HG03432 (cell line): Measurements from ENCODE around the gene L2HGDH.
A peak's percentile ranks its signal among the peaks of the same experiment; 100 is the strongest.
"Not testable (repeated sequence)": the region's sequence is repeated elsewhere in the genome, so short reads cannot be mapped to it uniquely, and the experiment has no call there.

Experiments
- ATAC-seq: cut with Tn5 transposase; IDR thresholded peaks from one replicate; pipeline ENCODE4 v1.9.1; 2021; ENCODE audit warnings: mild to moderate bottlenecking, moderate library complexity; ENCODE audit not compliant: unreplicated experiment

The L2HGDH gene

GRCh38 chr14:50311972-50312733 is at the start of gene L2HGDH, which contains the start of gene DMAC2L:
L2HGDH (minus strand) TSS chr14:50312229; CDS start chr14:50312150, 79 bp downstream.
DMAC2L (plus strand) TSS chr14:50312324; CDS start chr14:50321488, 9,164 bp downstream.
- peak; percentile 96 for ATAC-seq

- ATAC-seq = no peak
Observed at GRCh38 chr14:50360851-50361250, 48.8 kb upstream of the L2HGDH start.

DNA sequence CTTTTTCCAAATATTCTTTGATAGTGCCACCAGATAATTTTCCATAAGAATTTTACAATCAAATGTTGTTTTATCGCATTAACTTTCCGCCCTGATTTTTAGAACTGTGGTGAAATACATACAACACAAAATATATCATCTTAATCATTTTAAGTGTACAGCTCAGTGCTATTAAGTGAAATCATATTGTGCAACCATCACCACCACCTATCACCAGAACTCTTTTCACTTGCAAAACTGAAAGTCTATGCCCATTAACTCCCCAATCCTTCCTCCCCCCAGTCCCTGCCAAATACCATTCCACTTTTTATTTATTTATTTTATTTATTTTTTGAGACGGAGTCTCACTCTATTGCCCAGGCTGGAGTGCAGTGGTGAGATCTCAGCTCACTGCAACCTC is 48.1 kb upstream of the L2HGDH start:
- no peak for ATAC-seq

DNA sequence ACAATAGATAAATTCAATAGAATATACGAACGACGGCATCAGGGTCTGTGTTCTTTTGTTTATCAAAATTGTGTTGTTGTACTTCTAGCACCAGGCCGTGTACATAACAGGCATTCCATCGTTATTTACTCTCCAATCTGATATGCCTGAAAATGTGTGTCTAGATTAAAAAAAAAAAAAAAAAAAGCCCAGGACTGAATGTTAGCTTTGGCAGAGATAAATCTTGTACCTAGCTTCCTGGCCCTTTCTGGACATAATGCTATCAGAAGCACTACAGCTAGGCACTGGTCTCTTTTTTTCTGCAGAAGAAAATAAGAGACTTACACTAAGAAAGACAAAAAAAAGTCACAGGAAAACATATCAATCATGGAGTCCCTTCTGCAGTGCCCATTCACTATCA is 47.6 kb upstream of the L2HGDH start:
- ATAC-seq = no peak

- no peak for ATAC-seq
Observed at GRCh38 chr14:50357753-50358395, 45.8 kb upstream of the L2HGDH start.

GRCh38 chr14:50357124-50357523 is 45.1 kb upstream of the L2HGDH start:
- ATAC-seq = no peak

- ATAC-seq = not testable (repeated sequence)
Observed at GRCh38 chr14:50356283-50356682, 44.3 kb upstream of the L2HGDH start.

DNA sequence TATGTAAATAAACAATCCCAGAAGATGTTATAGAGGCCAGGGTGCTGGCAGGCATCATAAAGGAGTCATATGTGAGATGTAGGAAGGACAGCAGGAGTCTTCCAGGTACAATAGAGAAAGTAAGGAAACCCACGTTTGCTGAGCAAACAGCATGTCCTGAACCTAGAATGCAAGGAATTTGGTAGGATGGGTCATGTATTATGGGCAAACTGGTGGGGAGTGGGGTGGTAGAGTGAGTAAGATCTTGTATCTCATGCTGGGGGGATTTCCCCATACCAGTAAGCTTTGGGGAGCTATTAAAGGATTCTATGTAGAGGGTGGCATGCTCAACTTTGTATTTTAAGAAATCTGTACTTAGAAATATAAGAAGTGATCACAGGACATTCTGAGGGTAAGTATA is 43.7 kb upstream of the L2HGDH start:
- no peak for ATAC-seq

GRCh38 chr14:50354527-50354926 is 42.5 kb upstream of the L2HGDH start:
- ATAC-seq = no peak

DNA sequence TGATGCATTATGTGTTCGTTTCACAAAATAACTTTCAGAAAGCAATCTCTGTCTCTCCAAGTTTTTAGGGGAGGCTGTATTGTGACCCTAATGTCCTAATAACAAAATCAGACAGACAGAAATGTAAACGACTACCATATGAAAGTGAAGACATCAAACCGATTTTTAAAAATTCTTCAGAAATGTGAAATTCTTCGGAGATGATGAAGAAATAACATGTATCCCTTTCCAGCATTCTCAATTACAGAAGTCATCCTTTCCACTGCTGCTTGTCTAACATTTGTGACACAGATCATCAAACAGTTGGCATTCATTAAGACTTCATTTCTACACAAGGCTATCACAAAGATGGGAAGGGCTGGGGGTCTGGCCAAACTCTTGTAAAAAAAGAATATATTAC is 41.1 kb upstream of the L2HGDH start:
- no peak for ATAC-seq

DNA sequence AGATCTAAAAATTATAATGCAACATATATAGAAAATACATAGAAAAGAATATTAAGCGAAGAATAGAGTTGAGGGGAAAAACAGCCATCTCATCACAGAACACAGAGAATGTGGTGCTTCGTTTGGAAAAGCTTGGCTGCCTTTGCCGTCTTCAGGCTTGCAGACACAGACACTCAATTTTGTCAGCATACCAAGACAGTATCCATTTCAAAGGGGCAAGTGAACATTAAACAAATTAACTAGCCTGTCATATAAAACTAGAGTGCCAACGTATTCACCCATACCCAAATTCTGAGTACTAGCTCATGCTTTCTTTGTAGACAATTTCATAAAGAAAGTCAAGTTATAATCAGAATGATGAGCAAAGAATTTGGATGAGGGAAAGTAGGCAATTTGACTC is 40.6 kb upstream of the L2HGDH start:
- ATAC-seq = no peak

DNA sequence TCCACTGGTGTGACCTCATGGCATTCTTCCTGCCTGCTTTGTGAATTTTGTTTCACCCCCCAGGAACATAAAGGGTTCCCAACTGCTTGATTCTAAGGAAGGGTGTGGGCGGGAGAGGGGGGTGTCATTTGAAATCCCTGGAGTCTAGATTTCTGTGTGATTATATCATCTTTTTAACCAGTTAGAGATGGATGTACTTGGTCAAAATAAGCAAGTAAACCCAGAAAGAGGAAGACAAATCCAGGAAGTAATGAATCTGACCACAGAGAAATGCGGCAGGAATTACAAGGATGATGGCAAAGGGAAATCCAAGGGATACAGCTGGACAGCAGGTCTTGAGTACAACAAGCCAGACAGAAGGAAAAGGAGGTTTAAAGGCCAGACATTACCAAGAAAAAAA is 38.9 kb upstream of the L2HGDH start:
- ATAC-seq = no peak

GRCh38 chr14:50348933-50349332 is 36.9 kb upstream of the L2HGDH start:
- no peak for ATAC-seq

- no peak for ATAC-seq
Observed at GRCh38 chr14:50347521-50347920, 35.5 kb upstream of the L2HGDH start.

- ATAC-seq = no peak
Observed at GRCh38 chr14:50345846-50346422, 33.9 kb upstream of the L2HGDH start.

- ATAC-seq = no peak
Observed at GRCh38 chr14:50344876-50345563, 33.0 kb upstream of the L2HGDH start.

DNA sequence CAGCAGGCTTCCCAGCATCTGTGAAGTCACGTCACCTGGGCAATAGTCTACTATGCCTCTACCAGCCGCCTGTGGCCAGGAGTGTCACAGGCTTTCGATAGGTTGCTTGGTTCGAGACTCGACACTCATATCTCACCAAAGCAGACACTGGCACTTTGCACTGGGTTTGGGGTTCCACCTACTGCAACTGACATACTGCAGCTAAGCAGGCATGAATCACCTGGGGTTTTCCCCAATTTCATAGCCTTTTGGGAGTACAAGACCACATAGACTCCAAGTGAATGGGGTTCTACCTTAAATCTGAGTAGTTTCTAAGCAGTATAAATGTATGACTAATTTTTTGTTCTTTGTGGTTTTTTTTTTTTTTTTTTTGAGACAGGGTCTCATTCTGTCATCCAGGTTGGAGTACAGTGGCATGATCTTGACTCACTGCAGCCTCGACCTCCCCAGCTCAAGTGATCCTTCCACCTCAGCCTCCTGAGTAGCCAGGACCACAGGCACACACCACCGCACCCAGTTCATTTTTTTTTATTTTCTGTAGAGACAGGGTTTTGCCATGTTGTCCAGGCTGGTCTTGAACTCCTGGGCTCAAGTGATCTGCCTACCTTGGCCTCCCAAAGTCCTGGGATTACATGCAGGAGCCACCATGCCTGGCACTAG is 32.2 kb upstream of the L2HGDH start:
- ATAC-seq = peak; percentile 90

GRCh38 chr14:50343434-50343833 is 31.4 kb upstream of the L2HGDH start:
- ATAC-seq = no peak

GRCh38 chr14:50342221-50343078 is 30.4 kb upstream of the L2HGDH start:
- ATAC-seq = peak; percentile 60

DNA sequence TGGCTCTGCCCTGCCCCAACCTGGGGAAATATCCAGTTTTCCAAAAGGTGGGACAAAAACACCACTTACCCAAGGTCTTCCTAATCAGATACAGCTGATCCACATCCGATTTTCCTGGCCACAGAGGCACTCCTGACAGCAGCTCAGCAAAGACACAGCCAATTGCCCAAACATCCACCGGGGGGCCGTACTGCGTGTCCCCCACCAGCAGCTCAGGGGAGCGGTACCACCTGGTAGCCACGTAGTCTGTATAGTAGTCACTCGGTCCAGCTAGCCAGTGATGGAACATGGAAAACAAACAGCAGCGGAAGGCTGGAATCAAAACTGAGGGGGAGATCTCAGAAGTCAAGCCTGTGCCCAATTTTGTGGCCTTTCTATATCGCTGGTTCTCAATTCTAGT is 28.9 kb upstream of the L2HGDH start:
- ATAC-seq = no peak
